Measurements from ENCODE around the gene FOXP1. TPM values are rescaled to one million over a fixed set of nuclear protein-coding genes. Genes with fewer than 3 reads are reported as not detected.
A peak's percentile ranks its signal among the peaks of the same experiment; 100 is the strongest.

The FOXP1 gene
- total RNA-seq, 1 donor from 2014 or later: 110 TPM

GRCh38 chr3:71311661-71312046 lies 271.9 kb downstream of the FOXP1 start:
- intact Hi-C loops (cut with micrococcal nuclease): no loop called here
- no peak overlapping the region for H3K27ac Mint-ChIP-seq
- H3K36me3 Mint-ChIP-seq (ENCODE audit: low read depth): no peaks in the 10 kb centered on the region

GRCh38 chr3:71310980-71311660 lies 272.4 kb downstream of the FOXP1 start:
- intact Hi-C loops (cut with micrococcal nuclease): no loop called here
- Mint-ChIP-seq H3K9me3 (no peaks in the 10 kb centered on the region), H3K27me3 (peaks cover 14% of the 10 kb centered on the region), H3K27ac (no peak overlapping the region), H3K4me3 (no peak overlapping the region), H3K36me3 (ENCODE audit: low read depth) (no peaks in the 10 kb centered on the region), H3K4me1 (peaks cover 20% of the 10 kb centered on the region)
- DNase-seq: no peak

More at GRCh38 chr3:71311661-71312046, 271.9 kb downstream of the FOXP1 start:
- Mint-ChIP-seq H3K4me1 (peaks cover 20% of the 10 kb centered on the region), H3K27me3 (peaks cover 14% of the 10 kb centered on the region), H3K4me3 (no peak overlapping the region), H3K9me3 (no peaks in the 10 kb centered on the region)
- DNase-seq: no peak

- Mint-ChIP-seq H3K4me1 (peaks cover 24% of the 10 kb centered on the region), H3K27me3 (peaks cover 18% of the 10 kb centered on the region), H3K9me3 (no peaks in the 10 kb centered on the region), H3K36me3 (ENCODE audit: low read depth) (no peaks in the 10 kb centered on the region), H3K4me3 (no peak overlapping the region), H3K27ac (no peak overlapping the region)
- no peak for DNase-seq
- intact Hi-C loops (cut with micrococcal nuclease): no loop called here
These were observed 273.1 kb downstream of the FOXP1 start for GRCh38 chr3:71310359-71310979.

- Mint-ChIP-seq H3K9me3 (no peaks in the 10 kb centered on the region), H3K27ac (peak overlapping the region; percentile 11), H3K4me1 (peaks cover 29% of the 10 kb centered on the region)
These were observed 273.6 kb downstream of the FOXP1 start for GRCh38 chr3:71309886-71310285.

GRCh38 chr3:71309342-71309741 lies 274.2 kb downstream of the FOXP1 start:
- Mint-ChIP-seq H3K27ac (peak overlapping the region; percentile 11), H3K36me3 (ENCODE audit: low read depth) (no peaks in the 10 kb centered on the region), H3K4me1 (peaks cover 33% of the 10 kb centered on the region), H3K27me3 (peaks cover 26% of the 10 kb centered on the region), H3K9me3 (no peaks in the 10 kb centered on the region), H3K4me3 (peak overlapping the region; percentile 11)
- DNase-seq: peak; percentile 79
- intact Hi-C loops (cut with micrococcal nuclease): loop anchor here (1.0 to 5.0 kb wide), 3 partner anchors 51 to 203 kb away; no protein-coding TSS in a partner anchor

More at GRCh38 chr3:71309886-71310285, 273.6 kb downstream of the FOXP1 start:
- Mint-ChIP-seq H3K36me3 (ENCODE audit: low read depth) (no peaks in the 10 kb centered on the region), H3K4me3 (no peak overlapping the region), H3K27me3 (peaks cover 23% of the 10 kb centered on the region)
- intact Hi-C loops (cut with micrococcal nuclease): loop anchor here (1.0 to 5.0 kb wide), 3 partner anchors 50 to 202 kb away; no protein-coding TSS in a partner anchor
- DNase-seq: no peak

GRCh38 chr3:71308836-71309235 lies 274.7 kb downstream of the FOXP1 start:
- H3K4me1 Mint-ChIP-seq: peaks cover 38% of the 10 kb centered on the region
- intact Hi-C loops (cut with micrococcal nuclease): loop anchor here (1.0 to 5.0 kb wide), 3 partner anchors 51 to 203 kb away; no protein-coding TSS in a partner anchor
- no peaks in the 10 kb centered on the region for H3K36me3 Mint-ChIP-seq (ENCODE audit: low read depth)
- peak overlapping the region; percentile 11 for H3K4me3 Mint-ChIP-seq
- H3K27me3 Mint-ChIP-seq: peaks cover 30% of the 10 kb centered on the region
- DNase-seq: no peak
- peak overlapping the region; percentile 31 for H3K27ac Mint-ChIP-seq
- H3K9me3 Mint-ChIP-seq: no peaks in the 10 kb centered on the region

GRCh38 chr3:71307991-71308697 lies 275.4 kb downstream of the FOXP1 start:
- Mint-ChIP-seq H3K4me1 (peaks cover 43% of the 10 kb centered on the region), H3K9me3 (no peaks in the 10 kb centered on the region), H3K27me3 (peaks cover 33% of the 10 kb centered on the region), H3K27ac (no peak overlapping the region), H3K36me3 (ENCODE audit: low read depth) (no peaks in the 10 kb centered on the region), H3K4me3 (peak overlapping the region; percentile 5)
- DNase-seq: no peak
- intact Hi-C loops (cut with micrococcal nuclease): loop anchor here (2.0 to 5.0 kb wide), 2 partner anchors 85 to 204 kb away; no protein-coding TSS in a partner anchor

- Mint-ChIP-seq H3K4me1 (peaks cover 62% of the 10 kb centered on the region), H3K27me3 (peaks cover 30% of the 10 kb centered on the region), H3K4me3 (peak overlapping the region; percentile 84), H3K36me3 (ENCODE audit: low read depth) (no peaks in the 10 kb centered on the region), H3K9me3 (no peaks in the 10 kb centered on the region), H3K27ac (peak overlapping the region; percentile 78)
- intact Hi-C loops (cut with micrococcal nuclease): loop anchor here (1.0 to 5.0 kb wide), 3 partner anchors 207 to 755 kb away; no protein-coding TSS in a partner anchor
- DNase-seq: peak; percentile 68
These were observed 278.0 kb downstream of the FOXP1 start for GRCh38 chr3:71305231-71306206.

- Mint-ChIP-seq H3K4me1 (peaks cover 67% of the 10 kb centered on the region), H3K9me3 (no peaks in the 10 kb centered on the region), H3K27ac (peak overlapping the region; percentile 78), H3K4me3 (peak overlapping the region; percentile 84), H3K36me3 (ENCODE audit: low read depth) (peaks cover 2% of the 10 kb centered on the region), H3K27me3 (peaks cover 30% of the 10 kb centered on the region)
- intact Hi-C loops (cut with micrococcal nuclease): loop anchor here (1.0 to 5.0 kb wide), 4 partner anchors 208 to 754 kb away; no protein-coding TSS in a partner anchor
- no peak for DNase-seq
These were observed 278.8 kb downstream of the FOXP1 start for GRCh38 chr3:71304684-71305083.

GRCh38 chr3:71304247-71304646 lies 279.3 kb downstream of the FOXP1 start:
- Mint-ChIP-seq H3K36me3 (ENCODE audit: low read depth) (peaks cover 4% of the 10 kb centered on the region), H3K4me3 (peak overlapping the region; percentile 84), H3K27me3 (peaks cover 32% of the 10 kb centered on the region), H3K27ac (peak overlapping the region; percentile 3), H3K9me3 (no peaks in the 10 kb centered on the region), H3K4me1 (peaks cover 65% of the 10 kb centered on the region)
- no peak for DNase-seq
- intact Hi-C loops (cut with micrococcal nuclease): loop anchor here (2.0 to 5.0 kb wide), 2 partner anchors 532 to 753 kb away; no protein-coding TSS in a partner anchor

GRCh38 chr3:71303627-71304200 lies 279.8 kb downstream of the FOXP1 start:
- Mint-ChIP-seq H3K36me3 (ENCODE audit: low read depth) (peaks cover 6% of the 10 kb centered on the region), H3K4me3 (peak overlapping the region; percentile 84), H3K9me3 (no peaks in the 10 kb centered on the region), H3K27ac (peak overlapping the region; percentile 3), H3K27me3 (peaks cover 32% of the 10 kb centered on the region), H3K4me1 (peaks cover 61% of the 10 kb centered on the region)
- DNase-seq: no peak
- intact Hi-C loops (cut with micrococcal nuclease): loop anchor here (2.0 to 5.0 kb wide), 2 partner anchors 531 to 753 kb away; no protein-coding TSS in a partner anchor

- no peaks in the 10 kb centered on the region for H3K9me3 Mint-ChIP-seq
- no peak for DNase-seq
- peaks cover 56% of the 10 kb centered on the region for H3K4me1 Mint-ChIP-seq
- peaks cover 29% of the 10 kb centered on the region for H3K27me3 Mint-ChIP-seq
- peak overlapping the region; percentile 71 for H3K4me3 Mint-ChIP-seq
- H3K36me3 Mint-ChIP-seq (ENCODE audit: low read depth): peaks cover 9% of the 10 kb centered on the region
- peak overlapping the region; percentile 80 for H3K27ac Mint-ChIP-seq
- intact Hi-C loops (cut with micrococcal nuclease): loop anchor here (1.0 to 5.0 kb wide), 2 partner anchors 109 to 530 kb away; no protein-coding TSS in a partner anchor
These were observed 280.9 kb downstream of the FOXP1 start for GRCh38 chr3:71302604-71303003.
